Brain pericyte (primary cell): Measurements from ENCODE around the gene TGFBR3.

Source experiments
- DNase-seq: peaks from one replicate; pipeline ENCODE4 v3.0.0-alpha.2; 2012; ENCODE audit warnings: low read depth, low spot score

TGFBR3 gene

GRCh38 chr1:91783423-91784170, 102.4 kb downstream of the TGFBR3 start:
- DNase-seq, result no peak

GRCh38 chr1:91781901-91782622, 103.9 kb downstream of the TGFBR3 start:
- DNase-seq, result no peak

- peak; percentile 57 for DNase-seq
Observed at GRCh38 chr1:91781371-91781825, 104.6 kb downstream of the TGFBR3 start.

- no peak for DNase-seq
Observed at GRCh38 chr1:91779548-91780021, 106.4 kb downstream of the TGFBR3 start.

- no peak for DNase-seq
Observed at GRCh38 chr1:91778964-91779363, 107.0 kb downstream of the TGFBR3 start.

- DNase-seq, result no peak
Observed at GRCh38 chr1:91777630-91778300, 108.2 kb downstream of the TGFBR3 start.

GRCh38 chr1:91777196-91777595, 108.8 kb downstream of the TGFBR3 start:
- no peak for DNase-seq

GRCh38 chr1:91776068-91776794, 109.7 kb downstream of the TGFBR3 start:
- no peak for DNase-seq

GRCh38 chr1:91775227-91775626, 110.7 kb downstream of the TGFBR3 start:
- no peak for DNase-seq

- DNase-seq, result no peak
Observed at GRCh38 chr1:91774520-91775203, 111.3 kb downstream of the TGFBR3 start.

GRCh38 chr1:91771717-91772116, 114.2 kb downstream of the TGFBR3 start:
- no peak for DNase-seq

- DNase-seq, result no peak
Observed at GRCh38 chr1:91770667-91771268, 115.2 kb downstream of the TGFBR3 start.

GRCh38 chr1:91769742-91770141, 116.2 kb downstream of the TGFBR3 start:
- no peak for DNase-seq

- no peak for DNase-seq
Observed at GRCh38 chr1:91768786-91769725, 116.9 kb downstream of the TGFBR3 start.

GRCh38 chr1:91768120-91768519, 117.8 kb downstream of the TGFBR3 start:
- no peak for DNase-seq

- DNase-seq, result no peak
Observed at GRCh38 chr1:91766883-91767282, 119.1 kb downstream of the TGFBR3 start.

GRCh38 chr1:91765880-91766443, 120.0 kb downstream of the TGFBR3 start:
- no peak for DNase-seq

GRCh38 chr1:91765293-91765692, 120.7 kb downstream of the TGFBR3 start:
- no peak for DNase-seq

GRCh38 chr1:91764471-91765115, 121.4 kb downstream of the TGFBR3 start:
- no peak for DNase-seq
